HG03139 (cell line): ENCODE data around the gene KCND3.

Experiments used
- ATAC-seq: cut with Tn5 transposase; IDR thresholded peaks from one replicate; pipeline ENCODE4 v1.9.1; 2021; ENCODE audit not compliant: unreplicated experiment

KCND3 gene

DNA sequence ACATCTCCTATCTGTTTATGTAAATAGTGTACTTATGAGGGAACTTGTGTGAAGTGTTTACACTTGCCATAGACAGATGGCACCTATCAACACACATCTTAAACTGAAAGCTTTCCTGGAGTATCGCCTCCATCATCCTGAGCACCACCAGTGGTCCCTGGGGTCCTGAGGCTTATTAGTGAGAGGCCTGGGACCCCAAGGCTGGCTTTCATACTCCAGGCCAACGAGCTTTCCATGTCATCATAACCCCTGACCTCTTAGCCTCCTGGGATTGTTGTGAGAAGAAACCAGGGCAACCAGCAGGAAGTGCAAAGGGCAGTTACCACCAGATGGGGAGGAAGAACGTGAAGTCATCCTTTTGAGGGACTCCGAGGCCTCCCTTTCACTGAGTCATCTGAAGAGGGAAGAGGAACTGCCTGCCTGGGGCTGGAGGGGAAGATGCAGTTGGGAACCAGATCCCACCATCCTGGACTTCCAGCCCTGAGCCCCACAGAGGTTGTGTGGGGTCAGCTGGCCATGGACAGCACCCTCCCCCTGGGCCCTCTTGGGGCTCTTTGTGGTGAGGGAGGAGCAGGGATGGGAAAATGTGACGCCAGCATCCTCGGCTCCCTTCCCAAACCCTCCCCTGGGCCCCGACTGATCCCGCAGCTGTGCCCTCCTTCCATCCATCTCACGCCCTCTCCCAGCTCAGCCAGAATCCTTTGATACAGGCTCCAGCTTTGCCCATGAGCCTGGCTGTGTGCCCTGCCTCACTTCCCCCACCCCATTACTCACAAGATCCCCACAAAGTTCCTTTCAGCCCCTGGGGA, 256.1 kb downstream of the KCND3 start:
- no peak for ATAC-seq

DNA sequence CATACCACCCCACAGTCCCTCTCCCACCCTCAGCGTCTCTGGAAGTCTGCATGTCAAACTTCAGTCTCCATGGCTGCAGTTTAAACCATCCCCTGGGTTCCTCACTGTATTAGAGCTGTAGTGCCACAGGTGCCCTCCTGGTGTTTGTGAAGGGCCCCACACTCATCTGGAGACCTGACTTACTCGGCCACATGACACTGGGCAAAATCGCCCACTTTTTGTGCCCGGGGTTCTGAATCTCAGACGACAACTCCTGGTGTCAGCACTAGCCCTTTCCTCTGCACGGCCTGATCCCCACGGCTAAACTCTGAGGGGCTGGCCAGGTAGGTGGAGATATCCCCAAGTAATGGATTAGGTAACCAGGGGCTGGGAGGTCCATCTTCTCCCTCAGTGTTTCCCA, 256.8 kb downstream of the KCND3 start:
- ATAC-seq: no peak

DNA sequence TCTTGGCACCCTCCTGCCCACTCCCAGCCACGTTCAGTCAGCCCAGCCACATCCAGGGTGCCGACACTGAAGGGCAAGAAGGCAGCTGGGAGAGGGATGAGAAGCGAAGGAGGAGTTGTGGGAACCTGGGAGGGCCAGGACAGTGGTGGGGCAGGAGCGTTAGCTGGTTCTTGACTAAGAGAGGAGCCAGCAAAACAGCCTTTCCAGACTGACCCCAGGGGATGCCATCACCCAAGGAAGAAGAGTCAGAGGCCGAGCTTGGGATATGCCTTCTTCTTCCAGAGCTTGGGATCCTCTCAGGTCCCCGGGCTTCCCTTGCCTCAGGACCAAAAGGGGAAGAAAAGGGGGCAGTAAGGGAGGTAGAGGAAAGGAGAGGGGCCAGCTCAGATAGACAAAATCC, 257.5 kb downstream of the KCND3 start:
- ATAC-seq: no peak

GRCh38 chr1:111730706-111731105, 258.8 kb downstream of the KCND3 start:
- ATAC-seq: no peak

DNA sequence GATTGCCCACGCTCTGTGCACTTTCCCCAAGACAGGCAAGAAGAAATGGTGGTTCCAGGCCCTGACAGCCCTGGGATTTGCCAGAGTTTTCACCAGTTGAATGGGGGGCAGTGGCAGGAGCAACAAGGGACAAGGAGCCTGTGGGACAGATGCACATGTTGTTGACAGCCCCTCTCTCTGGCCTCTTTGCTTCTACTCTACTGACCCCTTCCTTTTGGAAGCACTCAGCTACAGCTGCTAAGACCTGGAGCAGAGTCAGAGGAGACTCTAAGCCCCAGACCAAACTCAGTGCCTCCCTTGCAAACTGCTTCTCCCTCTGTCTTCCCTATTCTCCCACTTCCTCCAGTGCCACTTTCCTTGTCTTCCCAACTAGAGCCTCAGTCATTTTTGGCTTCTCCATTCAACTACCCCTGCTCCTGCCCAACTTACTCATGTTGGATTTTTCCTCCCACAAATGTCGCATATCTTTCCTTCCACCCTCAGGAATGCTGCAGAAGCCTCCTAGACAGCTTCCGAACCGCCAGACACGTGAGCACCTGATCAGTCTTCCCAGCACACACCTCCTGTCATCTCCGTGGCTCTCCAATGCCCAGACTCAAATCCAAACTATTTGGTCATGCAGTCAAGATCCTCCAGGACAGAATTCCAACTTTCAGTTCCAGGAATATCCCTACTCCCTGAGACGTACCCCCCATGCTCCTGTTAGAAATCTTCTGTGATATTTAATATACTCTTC, 259.4 kb downstream of the KCND3 start:
- ATAC-seq: no peak

GRCh38 chr1:111729271-111729921, 260.1 kb downstream of the KCND3 start:
- ATAC-seq: no peak

GRCh38 chr1:111727056-111727455, 262.4 kb downstream of the KCND3 start:
- no peak for ATAC-seq

DNA sequence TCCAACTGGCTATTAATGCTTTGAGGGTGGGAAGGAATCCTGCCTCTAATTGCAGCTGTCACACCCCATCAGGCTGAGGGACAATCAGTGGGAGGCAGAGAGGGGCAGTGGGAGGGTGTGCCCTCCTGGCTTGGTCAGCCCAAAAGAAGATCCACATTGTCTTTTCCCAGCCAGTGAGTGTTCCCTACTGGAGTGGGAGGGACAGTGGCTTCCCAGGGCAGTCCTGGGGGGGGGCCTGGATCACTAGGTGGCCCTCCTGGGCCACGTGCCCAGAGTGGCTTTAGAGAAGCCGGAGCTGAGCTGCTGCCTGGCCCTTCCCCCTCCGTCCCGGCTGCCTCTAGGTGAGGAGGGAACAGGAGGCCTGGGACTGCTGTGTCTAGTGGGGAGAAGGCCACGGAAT, 264.3 kb downstream of the KCND3 start:
- no peak for ATAC-seq

GRCh38 chr1:111723871-111724270, 265.6 kb downstream of the KCND3 start:
- ATAC-seq: no peak

DNA sequence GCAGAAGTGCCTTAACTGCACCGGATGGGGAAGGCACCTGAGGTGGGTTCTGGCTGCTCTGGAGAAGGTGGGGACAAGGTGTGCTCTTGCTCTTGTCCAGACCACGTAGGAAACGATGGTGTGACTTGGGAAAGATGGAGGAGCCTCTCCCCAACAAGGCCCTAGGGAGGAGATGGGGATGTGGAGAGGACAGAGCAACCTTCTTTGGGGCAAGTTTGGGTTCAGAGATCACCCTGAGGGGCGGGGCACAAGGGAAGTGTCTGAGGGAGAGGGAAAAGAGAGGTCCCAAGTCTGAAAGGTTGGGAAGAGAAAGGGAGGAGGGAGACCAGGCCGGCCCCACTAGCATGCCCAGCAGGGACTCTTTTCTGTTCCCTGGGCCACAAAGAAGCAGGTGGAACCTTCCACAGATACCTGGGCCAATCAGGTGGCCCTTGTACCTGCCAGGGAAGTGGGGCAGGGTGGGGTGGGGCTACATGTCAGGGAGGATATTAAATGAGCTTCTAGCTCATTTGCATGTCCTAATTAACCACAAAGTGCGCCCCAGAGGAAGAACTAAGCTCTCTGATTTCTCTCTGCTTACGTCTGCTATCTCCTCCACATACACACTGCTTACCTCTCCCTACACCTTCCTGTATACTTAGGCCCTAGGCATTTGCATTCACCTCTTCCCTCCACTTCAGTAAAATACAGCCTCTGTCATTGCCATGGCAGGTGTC, 266.2 kb downstream of the KCND3 start:
- no peak for ATAC-seq

- no peak for ATAC-seq
Observed at GRCh38 chr1:111720977-111721786, 268.3 kb downstream of the KCND3 start.
